GM19438 (cell line): ENCODE results near the gene ALK.

Source experiments
- ATAC-seq: cut with Tn5 transposase; IDR thresholded peaks from one replicate; pipeline ENCODE4 v1.9.1; 2021; ENCODE audit warnings: low read depth; ENCODE audit not compliant: unreplicated experiment

Gene ALK

GRCh38 chr2:29309090-29310029 is 612.0 kb downstream of the ALK start:
- ATAC-seq, result no peak

GRCh38 chr2:29308366-29308765 is 613.0 kb downstream of the ALK start:
- ATAC-seq, result no peak

GRCh38 chr2:29307519-29307918 is 613.9 kb downstream of the ALK start:
- ATAC-seq, result no peak

GRCh38 chr2:29305762-29306161 is 615.6 kb downstream of the ALK start:
- ATAC-seq, result no peak

- ATAC-seq, result no peak
These were observed 616.9 kb downstream of the ALK start for GRCh38 chr2:29304399-29305060.

- no peak for ATAC-seq
These were observed 624.8 kb downstream of the ALK start for GRCh38 chr2:29296585-29296984.

- no peak for ATAC-seq
These were observed 625.5 kb downstream of the ALK start for GRCh38 chr2:29295845-29296244.

GRCh38 chr2:29293830-29294438 is 627.5 kb downstream of the ALK start:
- ATAC-seq, result no peak

- no peak for ATAC-seq
These were observed 630.9 kb downstream of the ALK start for GRCh38 chr2:29290293-29291047.

- no peak for ATAC-seq
These were observed 636.7 kb downstream of the ALK start for GRCh38 chr2:29284671-29285070.

- no peak for ATAC-seq
These were observed 639.5 kb downstream of the ALK start for GRCh38 chr2:29281916-29282247.

GRCh38 chr2:29281086-29281915 is 640.1 kb downstream of the ALK start:
- no peak for ATAC-seq

GRCh38 chr2:29278966-29279365 is 642.4 kb downstream of the ALK start:
- no peak for ATAC-seq

GRCh38 chr2:29276151-29276550 is 645.2 kb downstream of the ALK start:
- no peak for ATAC-seq

GRCh38 chr2:29275186-29275585 is 646.2 kb downstream of the ALK start:
- ATAC-seq, result no peak

- no peak for ATAC-seq
These were observed 647.4 kb downstream of the ALK start for GRCh38 chr2:29273685-29274611.

- ATAC-seq, result no peak
These were observed 648.2 kb downstream of the ALK start for GRCh38 chr2:29273004-29273684.

- no peak for ATAC-seq
These were observed 649.1 kb downstream of the ALK start for GRCh38 chr2:29272311-29272710.
